T-helper 9 cell (primary cell): Measurements from ENCODE around the gene PLA2G4E.
A peak's percentile ranks its signal among the peaks of the same experiment; 100 is the strongest.

Experiments
- DNase-seq: peaks from one replicate; pipeline ENCODE4 v3.0.0-alpha.2; 2020

PLA2G4E gene

GRCh38 chr15:41951571-41951970, 69.3 kb downstream of the PLA2G4E start:
- no peak for DNase-seq

GRCh38 chr15:41950489-41950888, 70.4 kb downstream of the PLA2G4E start:
- no peak for DNase-seq

GRCh38 chr15:41950127-41950483, 70.7 kb downstream of the PLA2G4E start:
- no peak for DNase-seq

- DNase-seq: no peak
These were observed 71.3 kb downstream of the PLA2G4E start for GRCh38 chr15:41949401-41950126.

- no peak for DNase-seq
These were observed 72.4 kb downstream of the PLA2G4E start for GRCh38 chr15:41948490-41948889.

GRCh38 chr15:41946970-41947369, 73.9 kb downstream of the PLA2G4E start:
- DNase-seq: no peak

GRCh38 chr15:41945731-41946130, 75.1 kb downstream of the PLA2G4E start:
- DNase-seq: no peak

GRCh38 chr15:41945221-41945620, 75.6 kb downstream of the PLA2G4E start:
- no peak for DNase-seq

GRCh38 chr15:41944313-41944940, 76.4 kb downstream of the PLA2G4E start:
- DNase-seq: no peak

GRCh38 chr15:41943543-41944312, 77.1 kb downstream of the PLA2G4E start:
- no peak for DNase-seq

GRCh38 chr15:41942886-41943285, 78.0 kb downstream of the PLA2G4E start:
- no peak for DNase-seq

- DNase-seq: no peak
These were observed 79.0 kb downstream of the PLA2G4E start for GRCh38 chr15:41941644-41942415.

GRCh38 chr15:41940441-41940857, 80.4 kb downstream of the PLA2G4E start:
- no peak for DNase-seq

- no peak for DNase-seq
These were observed 80.9 kb downstream of the PLA2G4E start for GRCh38 chr15:41939986-41940385.

GRCh38 chr15:41937568-41937923, 83.3 kb downstream of the PLA2G4E start:
- DNase-seq: no peak

GRCh38 chr15:41936649-41937567, 83.9 kb downstream of the PLA2G4E start:
- peak; percentile 72 for DNase-seq

- no peak for DNase-seq
These were observed 84.7 kb downstream of the PLA2G4E start for GRCh38 chr15:41936155-41936554.

GRCh38 chr15:41935566-41936020, 85.2 kb downstream of the PLA2G4E start:
- no peak for DNase-seq

GRCh38 chr15:41934843-41935242, 86.0 kb downstream of the PLA2G4E start:
- DNase-seq: peak; percentile 73

GRCh38 chr15:41933771-41934170, 87.1 kb downstream of the PLA2G4E start:
- DNase-seq: no peak

- DNase-seq: no peak
These were observed 87.5 kb downstream of the PLA2G4E start for GRCh38 chr15:41933326-41933725.
